NT2/D1 (cell line): Measurements from ENCODE around the gene SURF6.

Experiments
- YY1 ChIP-seq: IDR thresholded peaks from 2 replicates; pipeline ENCODE4 v1.6.1; 2011; ENCODE audit not compliant: insufficient read length, insufficient read depth
- ZNF274 ChIP-seq: IDR thresholded peaks from 2 replicates; pipeline ENCODE4 v1.6.1; 2011; ENCODE audit warnings: mild to moderate bottlenecking, low read depth, low read length

- TF ChIP-seq YY1, result no peak
- no peak for TF ChIP-seq ZNF274
These were observed 23.6 kb upstream of the SURF6 start for GRCh38 chr9:133359399-133360175.
